Activated CD8-positive, alpha-beta memory T cell treated with anti-CD3 and anti-CD28 coated beads, Interleukin-2, amount 50 U/mL, for 1 hour (primary cell): ENCODE results near the gene RAB3C.
"Not testable (repeated sequence)": the region's sequence is repeated elsewhere in the genome, so short reads cannot be mapped to it uniquely, and the experiment has no call there.

Experiments
- DNase-seq: peaks from one replicate; pipeline ENCODE4 v3.0.0-alpha.2; 2020; ENCODE audit errors: extremely low read depth

The RAB3C gene, protein sequence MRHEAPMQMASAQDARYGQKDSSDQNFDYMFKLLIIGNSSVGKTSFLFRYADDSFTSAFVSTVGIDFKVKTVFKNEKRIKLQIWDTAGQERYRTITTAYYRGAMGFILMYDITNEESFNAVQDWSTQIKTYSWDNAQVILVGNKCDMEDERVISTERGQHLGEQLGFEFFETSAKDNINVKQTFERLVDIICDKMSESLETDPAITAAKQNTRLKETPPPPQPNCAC

DNA sequence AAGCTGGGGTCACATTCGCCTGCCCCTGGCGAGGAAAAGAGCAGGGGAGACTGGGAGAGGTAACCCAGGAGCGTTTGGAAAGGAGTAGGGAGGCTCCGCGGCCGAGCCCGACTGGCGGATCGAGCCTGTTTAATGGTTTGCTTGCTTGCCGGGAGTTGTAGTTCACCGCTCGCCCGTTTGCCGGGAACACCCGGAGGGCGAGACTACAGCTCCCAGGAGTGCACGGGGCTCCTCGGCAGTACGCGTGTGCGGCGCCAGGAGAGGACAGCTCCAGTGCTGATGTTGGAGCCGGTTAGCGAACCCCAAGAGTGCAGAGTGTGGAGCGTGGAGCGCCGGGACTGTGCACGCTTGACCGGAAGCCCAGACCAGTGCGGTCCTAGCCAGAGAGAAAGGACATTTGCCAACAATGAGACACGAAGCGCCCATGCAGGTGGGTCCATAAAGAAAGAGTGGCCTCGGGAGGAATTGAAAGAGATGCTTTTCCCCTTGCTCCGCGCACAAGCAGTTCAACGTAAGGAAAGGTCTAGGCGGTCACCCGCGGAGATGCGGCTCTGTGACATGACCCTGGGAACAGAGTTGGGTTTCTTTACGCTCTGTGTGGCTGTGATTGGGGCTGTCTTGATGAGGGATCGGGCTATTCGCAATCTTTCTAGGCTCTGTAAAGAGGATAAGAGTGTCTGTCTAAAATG is at the start of gene RAB3C:
Gene RAB3C, plus strand, starts transcription at position 273 of the 689 bp plus-strand sequence. Its CDS starts 134 bp downstream, at position 407.
- no peak for DNase-seq

DNA sequence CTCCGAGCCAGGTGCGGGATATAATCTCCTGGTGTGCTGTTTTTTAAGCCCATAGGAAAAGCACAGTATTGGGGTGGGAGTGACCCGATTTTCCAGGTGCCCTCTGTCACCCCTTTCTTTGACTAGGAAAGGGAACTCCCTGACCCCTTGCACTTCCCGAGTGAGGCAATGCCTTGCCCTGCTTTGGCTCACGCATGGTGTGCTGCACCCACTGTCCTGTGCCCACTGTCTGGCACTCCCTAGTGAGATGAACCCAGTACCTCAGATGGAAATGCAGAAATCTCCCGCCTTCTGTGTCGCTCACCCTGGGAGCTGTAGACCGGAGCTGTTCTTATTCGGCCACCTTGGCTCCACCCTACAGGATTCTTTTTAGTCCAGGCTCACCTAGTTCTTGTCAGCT is 40.9 kb upstream of the RAB3C start:
- not testable (repeated sequence) for DNase-seq

DNA sequence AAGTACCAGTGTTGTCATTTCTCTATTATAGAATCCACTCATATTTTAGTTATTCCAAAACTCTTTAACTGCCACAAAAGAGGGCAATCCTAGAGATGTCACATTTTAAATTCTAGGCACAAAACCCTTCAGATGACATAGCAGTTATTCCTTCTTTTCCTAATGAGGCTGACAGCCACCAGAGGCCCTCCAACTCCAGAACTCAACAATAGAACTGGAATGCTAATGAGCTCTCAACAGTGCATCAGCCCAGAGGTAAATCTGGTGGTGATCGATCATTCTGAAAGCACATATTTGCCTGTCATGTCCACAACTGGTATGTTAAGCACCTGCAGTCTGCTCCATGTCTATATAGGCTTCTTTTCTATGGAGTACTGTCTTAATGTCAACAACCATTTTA is 40.2 kb upstream of the RAB3C start:
- no peak for DNase-seq

DNA sequence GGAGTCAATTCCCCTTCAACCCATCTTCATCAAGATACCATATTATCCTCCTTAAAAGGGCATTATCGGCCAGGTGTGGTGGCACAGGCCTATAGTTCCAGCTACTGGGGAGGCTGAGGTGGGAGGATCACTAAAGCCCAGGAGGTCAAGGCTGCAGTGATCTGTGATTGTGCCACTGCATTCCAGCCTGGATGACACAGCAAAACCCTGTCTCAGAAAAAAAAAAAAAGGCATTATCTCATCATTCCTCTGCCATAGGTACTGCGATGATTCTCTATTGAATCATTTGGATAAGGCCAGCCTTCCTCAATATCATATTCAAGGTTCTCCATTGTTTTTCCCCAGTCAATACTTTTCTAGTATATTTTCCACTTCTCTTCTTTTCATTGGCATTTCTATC is 39.2 kb upstream of the RAB3C start:
- DNase-seq = no peak

DNA sequence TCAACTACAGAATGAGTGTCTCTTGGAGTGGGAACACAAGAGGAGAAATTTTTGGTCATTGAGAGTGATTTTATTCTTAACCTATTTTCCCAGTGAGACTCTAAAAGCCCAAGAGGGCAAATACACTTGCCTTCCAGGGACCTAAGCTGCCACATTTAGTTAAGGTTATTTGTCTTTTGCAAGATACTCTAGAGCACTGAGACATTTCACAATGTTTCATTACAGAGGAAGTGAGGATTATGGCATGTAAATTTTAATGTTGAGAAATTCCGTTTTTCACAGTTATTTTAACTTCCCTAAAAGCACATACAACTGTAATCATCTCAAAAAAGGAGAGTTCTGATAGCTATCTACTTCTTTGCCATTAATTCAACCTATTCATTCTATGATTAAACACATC is 38.7 kb upstream of the RAB3C start:
- DNase-seq = no peak

DNA sequence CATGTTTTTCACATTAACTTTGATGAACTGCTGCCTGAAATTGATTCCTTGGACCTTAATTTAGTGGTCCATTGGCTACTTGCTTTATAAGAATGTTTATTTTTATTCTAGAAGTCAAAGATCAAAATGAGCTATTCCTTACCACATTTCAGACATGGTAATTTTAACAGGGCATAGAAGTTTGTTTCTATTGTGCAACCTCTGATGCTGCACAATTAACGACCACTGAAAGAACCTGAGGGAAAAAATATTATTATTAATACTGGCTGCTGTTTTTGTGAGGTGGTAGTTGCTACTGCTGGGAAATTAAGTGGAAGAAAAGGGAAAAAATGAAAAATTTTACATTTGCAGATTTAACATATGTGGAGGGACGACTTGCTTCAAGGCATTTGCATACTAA is 37.9 kb upstream of the RAB3C start:
- no peak for DNase-seq

DNA sequence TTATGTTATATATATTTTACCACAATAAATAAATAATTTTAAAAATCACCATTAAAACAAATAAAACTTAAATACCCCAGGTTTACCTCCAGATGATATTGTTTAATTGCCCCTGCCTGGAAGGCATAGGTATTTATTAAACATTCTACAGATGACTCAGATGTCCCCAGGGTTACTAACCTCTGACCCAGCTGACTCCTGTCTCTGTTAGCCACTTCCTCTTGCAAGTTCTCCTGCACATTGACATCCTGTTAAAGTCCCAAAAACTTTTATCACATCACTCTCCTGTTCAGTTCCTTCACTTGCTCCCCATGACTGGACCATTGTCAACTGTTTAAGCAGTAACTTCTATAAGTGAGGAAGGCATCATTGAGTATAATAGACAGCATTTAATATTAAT is 37.0 kb upstream of the RAB3C start:
- no peak for DNase-seq

DNA sequence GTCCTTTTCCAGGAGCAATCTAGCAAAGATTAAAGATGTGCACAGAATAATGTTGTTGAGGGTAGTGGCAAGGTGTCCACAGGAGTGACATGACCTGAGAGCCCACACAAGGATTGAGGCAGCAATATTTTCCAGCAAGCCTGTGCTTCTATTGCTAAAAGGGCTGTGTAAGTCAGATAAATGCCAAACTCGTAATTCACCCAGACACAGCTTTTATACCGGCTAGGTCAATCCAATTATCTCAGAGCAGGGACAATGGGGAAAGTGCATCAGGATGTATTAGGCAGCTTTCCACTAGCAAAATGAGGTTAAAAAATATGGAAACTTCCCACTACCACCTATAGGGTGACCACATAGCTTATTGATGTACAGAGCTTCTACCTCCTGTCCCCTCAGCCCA is 34.8 kb upstream of the RAB3C start:
- no peak for DNase-seq

DNA sequence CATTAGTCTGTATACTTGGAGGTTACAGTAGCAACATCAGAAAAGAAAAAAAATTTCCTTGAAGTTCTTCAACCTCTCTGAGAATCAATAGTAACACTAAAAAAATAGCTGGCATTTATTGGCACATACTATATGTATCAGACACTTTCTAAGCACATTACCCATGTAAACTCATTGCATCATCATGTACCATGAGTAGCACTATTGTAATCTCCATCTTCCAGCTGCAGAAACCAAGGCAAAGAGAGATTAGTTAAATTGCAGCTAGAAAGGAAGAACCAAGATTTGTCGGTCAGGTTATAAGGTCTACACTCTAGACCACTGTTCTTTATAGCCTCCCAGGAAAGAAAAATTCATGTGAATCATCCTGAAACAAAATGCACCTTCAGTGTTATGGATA is 31.4 kb upstream of the RAB3C start:
- no peak for DNase-seq

DNA sequence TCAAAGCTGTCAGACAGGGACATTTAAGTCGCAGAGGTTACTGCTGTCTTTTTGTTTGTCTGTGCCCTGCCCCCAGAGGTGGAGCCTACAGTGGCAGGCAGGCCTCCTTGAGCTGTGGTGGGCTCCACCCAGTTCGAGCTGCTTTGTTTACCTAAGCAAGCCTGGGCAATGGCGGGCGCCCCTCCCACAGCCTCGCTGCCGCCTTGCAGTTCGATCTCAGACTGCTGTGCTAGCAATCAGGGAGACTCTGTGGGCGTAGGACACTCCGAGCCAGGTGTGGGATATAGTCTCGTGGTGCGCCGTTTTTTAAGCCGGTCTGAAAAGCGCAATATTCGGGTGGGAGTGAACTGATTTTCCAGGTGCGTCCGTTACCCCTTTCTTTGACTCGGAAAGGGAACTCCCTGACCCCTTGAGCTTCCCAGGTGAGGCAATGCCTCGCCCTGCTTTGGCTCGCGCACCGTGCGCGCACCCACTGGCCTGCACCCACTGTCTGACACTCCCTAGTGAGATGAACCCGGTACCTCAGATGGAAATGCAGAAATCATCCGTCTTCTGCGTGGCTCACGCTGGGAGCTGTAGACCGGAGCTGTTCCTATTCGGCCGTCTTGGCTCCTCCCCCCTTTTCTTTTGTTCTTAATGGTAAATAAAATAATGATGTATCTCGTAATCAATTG is 25.1 kb upstream of the RAB3C start:
- DNase-seq = not testable (repeated sequence)

DNA sequence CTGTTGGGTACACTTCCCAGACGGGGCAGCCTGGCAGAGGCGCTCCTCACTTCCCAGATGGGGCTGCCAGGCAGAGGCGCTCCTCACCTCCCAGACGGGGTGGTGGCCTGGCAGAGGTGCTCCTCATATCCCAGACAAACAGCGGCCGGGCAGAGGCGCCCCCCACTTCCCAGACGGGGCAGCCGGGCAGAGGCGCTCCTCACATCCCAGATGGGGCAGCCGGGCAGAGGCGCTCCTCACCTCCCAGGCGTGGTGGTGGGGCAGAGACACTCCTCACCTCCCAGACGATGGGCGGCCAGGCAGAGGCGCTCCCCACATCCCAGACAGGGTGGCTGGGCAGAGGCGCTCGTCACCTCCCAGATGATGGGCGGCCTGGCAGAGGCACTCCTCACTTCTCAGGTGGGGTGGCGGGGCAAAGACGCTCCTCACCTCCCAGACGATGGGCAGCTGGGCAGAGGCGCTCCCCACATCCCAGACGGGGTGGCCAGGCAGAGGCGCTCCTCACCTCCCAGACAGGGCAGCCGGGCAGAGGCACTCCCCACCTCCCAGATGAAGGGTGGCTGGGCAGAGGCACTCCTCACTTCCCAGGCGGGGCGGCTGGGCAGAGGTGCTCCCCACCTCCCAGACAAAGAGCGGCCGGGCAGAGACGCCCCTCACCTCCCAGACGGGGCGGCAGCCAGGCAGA is 19.7 kb upstream of the RAB3C start:
- DNase-seq = not testable (repeated sequence)

DNA sequence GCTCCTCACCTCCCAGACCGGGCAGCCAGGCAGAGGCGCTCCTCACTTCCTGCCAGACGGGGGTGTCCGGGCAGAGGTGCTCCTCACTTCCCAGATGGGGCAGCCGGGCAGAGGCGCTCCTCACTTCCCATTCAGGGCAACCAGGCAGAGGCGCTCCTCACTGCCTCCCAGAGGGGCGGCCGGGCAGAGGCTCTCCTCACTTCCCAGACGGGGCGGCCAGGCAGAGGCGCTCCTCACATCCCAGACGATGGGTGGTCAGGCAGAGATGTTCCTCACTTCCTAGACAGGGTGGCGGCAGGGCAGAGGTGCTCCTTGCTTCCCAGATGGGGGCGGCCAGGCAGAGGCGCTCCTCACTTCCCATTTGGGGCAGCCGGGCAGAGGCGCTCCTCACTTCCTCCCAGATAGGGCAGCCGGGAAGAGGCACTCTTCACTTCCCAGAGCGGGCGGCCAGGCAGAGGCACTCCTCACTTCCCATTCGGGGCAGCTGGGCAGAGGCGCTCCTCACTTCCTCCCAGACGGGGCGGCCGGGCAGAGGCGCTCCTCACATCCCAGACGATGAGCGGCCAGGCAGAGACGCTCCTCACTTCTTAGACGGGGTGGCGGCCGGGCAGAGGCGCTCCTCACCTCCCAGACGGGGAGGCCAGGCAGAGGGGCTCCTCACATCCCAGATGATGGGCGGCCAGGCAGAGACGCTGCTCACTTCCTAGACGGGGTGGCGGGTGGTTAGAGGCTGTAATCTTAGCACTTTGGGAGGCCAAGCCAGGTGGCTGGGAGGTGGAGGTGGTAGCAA is 18.6 kb upstream of the RAB3C start:
- DNase-seq = not testable (repeated sequence)

DNA sequence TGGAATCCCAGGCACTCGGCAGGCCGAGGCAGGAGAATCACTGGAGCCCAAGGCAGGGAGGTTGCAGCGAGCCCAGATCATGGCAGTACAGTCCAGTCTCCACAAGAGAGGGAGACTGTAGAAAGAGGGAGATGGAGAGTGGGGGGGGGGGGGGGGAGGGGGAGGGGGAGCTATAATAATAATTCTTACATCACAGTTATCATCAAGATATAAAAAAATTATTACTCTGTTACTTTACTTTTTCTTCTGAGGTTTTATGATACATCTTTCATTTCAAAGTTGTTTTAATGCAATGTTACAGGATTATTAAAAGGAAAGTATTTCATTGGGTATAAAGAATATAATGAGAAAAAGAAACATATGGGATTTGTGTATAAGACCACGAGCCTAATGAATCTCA is 17.8 kb upstream of the RAB3C start:
- DNase-seq = no peak

DNA sequence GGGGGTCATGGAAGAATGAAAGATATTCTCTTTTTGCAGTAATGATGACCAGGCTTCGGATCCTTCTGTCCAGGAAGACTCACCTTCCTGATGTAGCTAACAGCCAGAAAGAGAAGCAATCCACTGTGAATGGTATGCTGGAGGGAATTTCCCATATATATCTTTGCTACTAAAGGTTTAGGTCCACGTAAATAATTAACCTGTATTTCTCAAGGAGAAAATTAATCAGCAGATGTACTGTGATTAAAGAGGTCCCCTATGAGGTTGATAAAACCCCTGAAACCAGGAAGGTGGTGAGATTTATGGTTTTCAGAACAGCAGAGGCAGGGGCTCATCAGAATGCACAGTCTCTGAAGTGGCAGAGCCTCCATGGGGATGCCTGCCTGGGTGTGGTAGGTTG is 11.4 kb upstream of the RAB3C start:
- DNase-seq = no peak

DNA sequence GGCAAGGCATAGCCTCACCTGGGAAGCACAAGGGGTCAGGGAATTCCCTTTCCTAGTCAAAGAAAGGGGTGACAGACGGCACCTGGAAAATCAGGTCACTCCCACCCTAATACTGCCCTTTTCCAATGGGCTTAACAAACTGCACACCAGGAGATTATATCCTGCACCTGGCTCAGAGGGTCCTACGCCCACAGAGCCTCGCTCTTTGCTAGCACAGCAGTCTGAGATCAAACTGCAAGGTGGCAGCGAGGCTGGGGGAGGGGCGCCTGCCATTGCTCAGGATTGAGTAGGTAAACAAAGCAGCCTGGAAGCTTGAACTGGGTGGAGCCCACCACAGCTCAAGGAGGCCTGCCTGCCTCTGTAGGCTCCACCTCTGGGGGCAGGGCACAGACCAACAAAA is 9.9 kb upstream of the RAB3C start:
- DNase-seq = not testable (repeated sequence)

DNA sequence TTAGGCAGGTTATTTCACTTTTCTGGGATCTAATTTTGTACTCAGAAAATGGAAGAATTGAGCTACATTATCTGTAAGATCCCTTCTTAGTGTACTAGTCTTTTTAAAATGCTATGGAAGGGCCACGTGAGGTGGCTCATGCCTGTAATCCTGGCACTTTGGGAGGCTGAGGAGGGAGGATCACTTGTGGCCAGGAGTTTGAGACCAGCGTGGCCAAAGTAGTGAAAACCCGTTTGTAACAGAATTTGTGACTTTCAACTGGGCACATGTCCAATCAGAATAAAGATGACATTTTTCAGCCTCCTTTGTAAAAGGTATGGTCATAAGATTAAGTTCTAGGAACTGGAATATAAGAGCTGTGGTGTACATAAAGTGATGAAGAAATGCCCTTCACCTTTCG is 3.1 kb upstream of the RAB3C start:
- no peak for DNase-seq

DNA sequence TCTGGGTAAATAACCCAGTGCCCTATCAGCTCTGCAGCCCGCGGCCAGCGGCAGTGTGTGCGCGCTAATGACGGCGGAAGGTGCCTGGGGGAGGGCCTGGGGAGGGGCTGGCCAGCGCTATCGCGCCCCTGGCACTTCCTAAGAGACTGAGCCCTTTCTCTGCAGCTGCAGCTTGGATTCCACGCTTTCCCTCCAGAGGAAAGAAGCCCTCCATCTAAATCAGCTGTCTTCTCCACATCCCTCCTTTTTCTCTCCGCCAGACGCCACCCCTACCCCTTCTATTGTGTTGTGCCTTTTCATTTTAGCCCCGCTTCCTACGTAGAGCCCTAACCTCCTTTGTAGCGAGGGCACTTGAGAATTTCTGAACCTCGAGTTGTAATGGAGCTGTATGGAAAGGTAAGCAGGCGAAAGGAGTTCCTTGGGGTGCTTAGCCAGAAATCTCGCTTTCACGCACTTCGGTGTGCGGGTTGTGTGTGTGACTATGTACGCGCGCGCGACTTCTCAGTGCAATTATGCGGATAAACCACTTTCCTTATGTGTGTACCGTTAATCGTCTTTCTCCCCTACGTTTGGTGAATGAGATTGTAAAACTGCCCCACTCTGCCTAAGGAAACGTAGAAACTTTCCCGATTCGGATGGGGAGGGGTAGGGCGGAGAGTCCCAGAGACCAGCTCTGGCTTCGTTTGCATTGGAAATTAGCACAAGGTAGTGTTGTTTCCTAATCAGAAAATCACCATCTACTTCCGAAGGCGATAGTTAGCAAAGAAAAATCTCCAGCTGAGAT is 664 bp upstream of the RAB3C start:
- DNase-seq = no peak

DNA sequence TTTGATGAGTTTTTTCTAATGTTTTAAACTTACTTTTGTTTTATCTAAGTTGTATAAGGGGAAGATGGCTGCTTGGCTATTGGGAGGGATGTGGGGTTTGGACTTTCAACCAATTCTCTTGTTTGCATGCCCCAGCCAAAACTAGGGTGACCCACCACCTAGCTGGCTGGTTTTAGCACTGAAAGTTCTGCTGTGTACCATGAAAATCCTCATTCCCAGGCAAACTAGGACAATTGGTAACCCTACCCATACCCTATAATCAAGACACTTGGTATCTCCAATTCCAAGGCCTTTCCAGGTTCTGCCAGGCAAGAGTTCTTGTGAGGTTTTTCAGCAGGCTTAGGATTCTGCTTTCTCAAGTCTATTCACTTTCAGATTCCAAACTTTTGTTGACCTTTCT is 13.1 kb downstream of the RAB3C start:
- DNase-seq = no peak

DNA sequence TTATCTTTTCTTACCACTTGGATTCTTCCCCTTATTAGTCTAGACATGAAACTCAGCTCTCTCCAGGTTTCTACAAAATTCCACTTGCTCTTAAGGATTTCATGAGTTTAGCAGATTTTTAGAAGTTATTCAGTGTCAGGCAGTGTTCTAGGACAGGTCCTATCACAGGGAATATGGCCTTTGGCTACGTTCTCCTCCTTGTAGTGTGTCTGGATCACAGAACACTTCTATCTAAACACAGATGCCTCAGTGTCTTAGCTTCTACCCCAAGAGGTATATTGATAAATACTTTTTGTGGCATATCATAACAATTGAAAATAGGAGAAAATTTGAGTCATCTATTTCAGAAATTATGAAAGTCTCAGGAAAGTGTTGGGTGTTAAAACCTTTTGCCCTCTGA is 15.6 kb downstream of the RAB3C start:
- DNase-seq = no peak

DNA sequence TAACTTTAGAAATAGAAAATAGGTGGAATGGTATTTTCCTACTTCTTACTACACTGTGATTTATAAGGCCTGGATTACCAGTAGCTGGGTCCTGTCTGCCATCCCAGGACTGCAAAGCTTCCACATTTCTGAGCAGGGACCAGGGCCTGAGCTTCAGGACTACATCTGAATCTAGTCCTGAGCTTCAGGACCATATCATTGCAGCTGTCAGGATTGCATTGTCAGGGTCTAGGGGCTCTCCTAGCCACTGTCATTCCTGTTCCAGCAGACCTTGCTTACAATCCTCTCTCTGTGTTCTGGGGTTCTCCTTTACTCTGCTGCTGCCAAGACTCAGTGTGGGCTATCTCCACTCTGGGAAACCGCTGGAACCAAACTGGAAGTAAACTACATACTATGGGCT is 16.3 kb downstream of the RAB3C start:
- DNase-seq = no peak

DNA sequence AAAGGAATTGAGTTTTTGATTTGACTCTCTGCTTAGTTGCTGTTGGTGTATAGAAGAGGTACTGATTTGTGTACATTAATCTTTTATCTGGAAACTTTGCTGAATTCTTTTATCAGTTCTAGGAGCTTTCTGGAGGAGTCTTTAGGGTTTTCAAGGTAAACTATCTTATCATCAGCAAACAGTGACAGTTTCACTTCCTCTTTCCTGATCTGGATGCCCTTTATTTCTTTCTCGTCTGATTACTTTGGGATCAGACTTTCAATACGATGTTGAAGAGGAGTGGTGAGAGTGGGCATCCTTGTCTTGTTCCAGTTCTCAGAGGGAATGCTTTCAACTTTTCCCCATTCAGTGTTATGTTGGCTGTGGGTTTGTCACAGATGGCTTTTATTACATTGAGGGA is 17.7 kb downstream of the RAB3C start:
- not testable (repeated sequence) for DNase-seq
